DND-41 (cell line): ENCODE results near the gene SCAF1.

Source experiments
- CTCF ChIP-seq: IDR thresholded peaks from 2 replicates; pipeline ENCODE4 v1.5.1; 2012; ENCODE audit warnings: borderline replicate concordance, low read length, moderate library complexity, mild to moderate bottlenecking; ENCODE audit not compliant: poor library complexity, severe bottlenecking; ENCODE audit errors: extremely low read depth
- EZH2 ChIP-seq: IDR thresholded peaks from 3 replicates; pipeline ENCODE4 v1.6.1; 2012; ENCODE audit warnings: borderline replicate concordance, low read depth, mild to moderate bottlenecking, moderate library complexity, low read length, inconsistent platforms; ENCODE audit not compliant: severe bottlenecking

- TF ChIP-seq EZH2 (no peak), CTCF (no peak)
Observed at GRCh38 chr19:49594993-49595818, 46.8 kb upstream of the SCAF1 start.
